Heart right ventricle (tissue), 16 donors: ENCODE data around the gene OLFM3. TPM values are rescaled to one million over a fixed set of nuclear protein-coding genes. Genes with fewer than 3 reads are reported as not detected.

Experiments
- ATAC-seq, 8 donors: fragments of 200-7000 bp; cut with Tn5 transposase; one replicate each; pipeline ENCODE4 v1.9.1; 2020; ENCODE audit warnings: mild to moderate bottlenecking in 8 of 8, moderate library complexity in 8 of 8, moderate number of reproducible peaks in 1 of 8
- DNase-seq, 2 donors: peaks; one replicate each; pipeline ENCODE4 v3.0.0-alpha.2; 2020
- H3K27ac ChIP-seq, 10 donors: fragments of 200-600 bp; sonication (generic) in 2 of 10; one replicate each; pipeline versions ENCODE4 v1.5.0 to v1.8.0; 2020 to 2022; ENCODE audit warnings: mild to moderate bottlenecking in 3 of 10
- H3K27me3 ChIP-seq, 7 donors: fragments of 200-600 bp; one replicate each; pipeline ENCODE4 v1.8.0; 2021 to 2022; ENCODE audit warnings: mild to moderate bottlenecking in 2 of 7
- H3K36me3 ChIP-seq, 9 donors: fragments of 200-600 bp; sonication (generic) in 1 of 9; one replicate each; pipeline versions ENCODE4 v1.5.0 to v1.8.0; 2020 to 2022; ENCODE audit warnings: mild to moderate bottlenecking in 2 of 9
- H3K4me1 ChIP-seq, 9 donors: fragments of 200-600 bp; sonication (generic) in 1 of 9; one replicate each; pipeline versions ENCODE4 v1.5.0 to v1.8.0; 2020 to 2022; ENCODE audit warnings: mild to moderate bottlenecking in 4 of 9
- H3K4me3 ChIP-seq, 10 donors: fragments of 200-600 bp; sonication (generic) in 2 of 10; one replicate each; pipeline versions ENCODE4 v1.5.0 to v1.8.0; 2020 to 2022; ENCODE audit warnings: mild to moderate bottlenecking in 7 of 10, moderate library complexity in 2 of 10
- H3K9me3 ChIP-seq, 11 donors: fragments of 200-600 bp in 10 of 11; sonication (generic) in 2 of 11; one replicate each; pipeline versions ENCODE4 v1.5.0 to v1.8.0; 2013 to 2022; ENCODE audit warnings: mild to moderate bottlenecking in 2 of 11, control low read depth in 1 of 11, moderate library complexity in 1 of 11
- WGBS, 2 donors: extraction: QIAGEN DNeasy Blood & Tissue Kit; methylation state at CpG; one replicate each; pipeline ENCODE4 v1.1.7; 2013; ENCODE audit warnings: inconsistent platforms in 1 of 2; 5-methylcytosine and 5-hydroxymethylcytosine counted together
- intact Hi-C, 10 donors: fragments of 100-400 bp; cut with DNase I; formaldehyde crosslinking; loops; one replicate each; pipeline versions ENCODE4 v1.11.1 to v1.14.2; 2022
- polyA plus RNA-seq, 2 donors: library from polyadenylated mRNA; stranded (reverse); fragments of 200-250 nt; gene quantifications; one replicate each; pipeline ENCODE4 v1.2.3, GENCODE V29; 2013
- total RNA-seq, 10 donors: library from RNA; stranded (reverse); fragmentation: NEBNext Ultra II Directional in 3 of 10; extraction: Animal tissue kit (Norgen Biotek cat#: 25700) in 3 of 10; gene quantifications; one replicate each; pipeline versions ENCODE4 v1.2.1 to v1.2.4, GENCODE V29; 2021 to 2023
- TF ChIP-seq, protein P1 (sequence below), 9 donors: fragments of 200-600 bp; sonication (generic) in 2 of 9; IDR thresholded peaks; one replicate each; pipeline versions ENCODE4 v1.5.0 to v1.8.0; 2021 to 2022; ENCODE audit warnings: antibody characterized with exemption in 9 of 9, mild to moderate bottlenecking in 5 of 9, moderate library complexity in 1 of 9
- donor health status: Arrhythmogenic right ventricular cardiomyopathy.
- donor health status: ischemic (EF 13 %, LVEDD 7.1; RV severe dilation, severe dysfunction).
- donor health status: healthy with polysubstance abuse.
- donor health status: DM: no; HTN: yes; CAD: no.
- donor health status: DM: no; HTN: no; CAD: no.
- donor health status: ischemic (EF 25% LVEDD 6.9; RV normal size, moderate dysfunction).
- donor health status: ischemic (EF 25% LVEDD 5.7; RV mildly dilated, moderate dysfunction).
- donor health status: healthy.
- donor health status: DM: yes; HTN: yes; CAD: no.
- donor health status: Ischemic cardiomyopathy.
- donor health status: ischemic (EF 35%, LVEDD 5.7; RV mildly dilated, moderate dysfunction).
- donor health status: nonischemic (EF 11% LVEDD 7.7; RV severe dilation, severe dysfunction).
- donor health status: DM: yes; HTN: yes; CAD: no.
- donor health status: PGD.
- donor health status: ischemic (EF 29% LVEDD 5.4; RV normal size, mild dysfunction).
- donor health status: nonischemic (EF 23%, LVEDD 6.1; RV moderate dilation, normal function).

OLFM3 gene
- total and polyA plus RNA-seq, 12 donors: 0.12 TPM; not detected in 11

DNA sequence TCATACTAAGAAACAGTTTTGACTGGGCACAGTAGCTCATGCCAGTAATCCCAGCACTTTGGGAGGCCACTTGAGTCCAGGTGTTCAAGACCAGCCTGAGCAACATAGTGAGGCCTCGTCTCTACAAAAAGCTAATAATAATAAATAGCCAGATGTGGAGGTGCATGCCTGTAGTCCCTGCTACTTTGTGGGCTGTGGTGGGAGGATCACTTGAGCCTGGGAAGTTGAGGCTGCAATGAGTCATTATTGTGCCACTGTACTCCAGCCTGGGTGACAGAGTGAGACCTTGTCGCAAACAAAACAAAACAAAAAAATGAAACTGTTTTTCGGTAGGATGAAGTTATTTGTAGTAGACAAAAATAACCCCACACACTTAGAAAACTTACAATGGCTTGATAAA, 19.0 kb upstream of the OLFM3 start:
- 85 to 89% methylated on average over 3 of the region's 3 CpGs for WGBS, 2 donors
- H3K27me3 ChIP-seq: no peaks in the 10 kb centered on the region
- intact Hi-C loops: no loop called here
- H3K27ac ChIP-seq: no peak overlapping the region
- DNase-seq (no peak), ATAC-seq (no peak)
- no peak overlapping the region for H3K4me3 ChIP-seq
- H3K36me3 ChIP-seq: no peaks in the 10 kb centered on the region
- H3K9me3 ChIP-seq: peaks cover 0 to 7% (median 0%) of the 10 kb centered on the region in 11 donors
- TF ChIP-seq, protein P1, sequence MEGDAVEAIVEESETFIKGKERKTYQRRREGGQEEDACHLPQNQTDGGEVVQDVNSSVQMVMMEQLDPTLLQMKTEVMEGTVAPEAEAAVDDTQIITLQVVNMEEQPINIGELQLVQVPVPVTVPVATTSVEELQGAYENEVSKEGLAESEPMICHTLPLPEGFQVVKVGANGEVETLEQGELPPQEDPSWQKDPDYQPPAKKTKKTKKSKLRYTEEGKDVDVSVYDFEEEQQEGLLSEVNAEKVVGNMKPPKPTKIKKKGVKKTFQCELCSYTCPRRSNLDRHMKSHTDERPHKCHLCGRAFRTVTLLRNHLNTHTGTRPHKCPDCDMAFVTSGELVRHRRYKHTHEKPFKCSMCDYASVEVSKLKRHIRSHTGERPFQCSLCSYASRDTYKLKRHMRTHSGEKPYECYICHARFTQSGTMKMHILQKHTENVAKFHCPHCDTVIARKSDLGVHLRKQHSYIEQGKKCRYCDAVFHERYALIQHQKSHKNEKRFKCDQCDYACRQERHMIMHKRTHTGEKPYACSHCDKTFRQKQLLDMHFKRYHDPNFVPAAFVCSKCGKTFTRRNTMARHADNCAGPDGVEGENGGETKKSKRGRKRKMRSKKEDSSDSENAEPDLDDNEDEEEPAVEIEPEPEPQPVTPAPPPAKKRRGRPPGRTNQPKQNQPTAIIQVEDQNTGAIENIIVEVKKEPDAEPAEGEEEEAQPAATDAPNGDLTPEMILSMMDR (IDR thresholded peaks at IDR 0.05): no peak
- no peaks in the 10 kb centered on the region for H3K4me1 ChIP-seq

DNA sequence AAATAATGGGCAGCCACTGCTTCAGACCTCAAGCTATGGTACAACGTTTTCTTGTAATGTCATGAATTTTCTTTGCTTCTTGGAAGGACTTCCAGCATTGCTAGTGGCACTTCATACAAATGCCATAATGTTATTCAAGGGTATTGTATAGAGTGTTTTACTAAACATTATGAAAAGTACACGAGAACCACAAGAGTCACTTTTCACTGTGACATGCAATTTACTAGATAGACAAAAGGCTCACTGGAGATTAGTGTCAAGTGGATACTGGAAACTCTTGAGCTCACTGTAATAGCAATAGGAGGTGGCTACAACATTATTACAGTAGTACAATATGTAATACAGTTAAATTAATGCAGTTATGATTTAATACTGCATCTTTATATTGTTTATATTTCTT, 5.3 kb upstream of the OLFM3 start:
- intact Hi-C loops: no loop called here
- 52 to 53% methylated on average over 2 of the region's 2 CpGs for WGBS, 2 donors
- Histone ChIP-seq H3K4me3 (no peak overlapping the region), H3K4me1 (no peaks in the 10 kb centered on the region), H3K27ac (no peak overlapping the region), H3K9me3 (no peaks in the 10 kb centered on the region), H3K36me3 (no peaks in the 10 kb centered on the region), H3K27me3 (peaks cover 0 to 10% (median 0%) of the 10 kb centered on the region in 7 donors)
- DNase-seq: no peak
- TF ChIP-seq, protein P1 (IDR thresholded peaks at IDR 0.05): no peak
- ATAC-seq: no peak

DNA sequence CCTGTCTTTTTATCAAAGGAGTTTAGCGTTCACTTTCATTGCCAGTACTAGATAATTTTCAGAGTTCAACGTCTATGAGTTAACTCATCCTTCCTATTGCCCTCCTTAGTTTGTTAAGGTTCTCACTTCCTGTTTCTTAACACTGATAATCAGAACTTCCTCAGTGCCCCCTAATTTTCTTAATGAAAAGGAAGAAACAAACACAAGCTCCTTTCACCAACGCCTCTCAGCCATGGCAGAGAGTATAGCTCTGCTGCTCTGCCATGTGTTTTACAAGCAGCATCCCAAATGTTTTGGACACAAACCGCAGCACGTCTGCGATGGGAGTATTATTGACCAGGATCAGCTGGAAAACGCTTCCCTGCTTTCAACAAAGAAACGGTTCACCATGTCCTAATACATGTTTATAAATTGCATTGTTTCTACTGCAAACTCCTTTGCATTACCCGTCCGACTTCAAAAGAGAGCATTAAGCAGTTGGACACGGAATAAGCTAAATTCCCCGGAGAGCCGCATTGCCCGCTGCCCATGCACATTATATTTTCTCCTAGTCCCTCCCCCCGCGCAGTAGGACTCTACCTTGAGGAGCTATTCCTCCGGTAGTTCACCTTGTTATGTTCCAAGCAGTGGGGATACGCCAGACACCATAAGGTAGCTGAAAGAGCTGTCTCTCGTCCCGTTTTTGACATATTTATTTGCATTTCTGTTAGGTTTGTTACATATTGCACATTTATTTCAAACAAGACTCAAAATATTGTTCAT, 561 bp downstream of the OLFM3 start:
- Histone ChIP-seq H3K4me3 (peak overlapping the region in 1 of 10 donors; percentile 14), H3K9me3 (no peaks in the 10 kb centered on the region), H3K36me3 (no peaks in the 10 kb centered on the region), H3K27me3 (peaks cover 0 to 52% (median 13%) of the 10 kb centered on the region in 7 donors), H3K4me1 (peaks cover 0 to 5% (median 0%) of the 10 kb centered on the region in 9 donors), H3K27ac (no peak overlapping the region)
- ATAC-seq (no peak), DNase-seq (no peak)
- intact Hi-C loops: no loop called here
- 6% methylated on average over 20 of the region's 20 CpGs for WGBS, 2 donors
- TF ChIP-seq, protein P1 (IDR thresholded peaks at IDR 0.05): no peak

DNA sequence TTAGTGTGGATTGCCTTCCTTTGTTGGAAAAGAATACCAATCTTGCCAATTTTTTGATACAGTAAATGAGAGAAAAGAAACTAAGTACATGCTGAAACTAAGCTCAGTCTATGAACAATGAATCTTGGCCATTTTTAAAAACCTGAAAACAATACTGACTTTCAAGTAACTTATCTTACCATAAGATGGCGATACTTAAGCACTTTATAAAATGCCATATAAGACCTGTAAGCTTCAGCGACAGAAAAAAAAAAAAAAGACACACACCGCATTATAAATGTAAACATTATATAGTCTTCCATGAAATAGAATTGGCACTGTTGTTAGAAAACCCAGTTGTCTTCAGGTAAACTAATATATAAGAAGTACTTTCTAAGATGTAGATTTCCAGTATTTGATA, 3.0 kb downstream of the OLFM3 start:
- H3K4me3 ChIP-seq: no peak overlapping the region
- H3K4me1 ChIP-seq: peaks cover 0 to 5% (median 0%) of the 10 kb centered on the region in 9 donors
- H3K27ac ChIP-seq: no peak overlapping the region
- no peaks in the 10 kb centered on the region for H3K36me3 ChIP-seq
- no peaks in the 10 kb centered on the region for H3K9me3 ChIP-seq
- DNase-seq: no peak
- H3K27me3 ChIP-seq: peaks cover 0 to 54% (median 13%) of the 10 kb centered on the region in 7 donors
- 55 to 57% methylated on average over 3 of the region's 3 CpGs for WGBS, 2 donors
- intact Hi-C loops: no loop called here
- TF ChIP-seq, protein P1 (IDR thresholded peaks at IDR 0.05): no peak
- no peak for ATAC-seq
